Measurements from ENCODE around the gene GNL3.
"Not testable (repeated sequence)": the region's sequence is repeated elsewhere in the genome, so short reads cannot be mapped to it uniquely, and the experiment has no call there.

Gene GNL3

DNA sequence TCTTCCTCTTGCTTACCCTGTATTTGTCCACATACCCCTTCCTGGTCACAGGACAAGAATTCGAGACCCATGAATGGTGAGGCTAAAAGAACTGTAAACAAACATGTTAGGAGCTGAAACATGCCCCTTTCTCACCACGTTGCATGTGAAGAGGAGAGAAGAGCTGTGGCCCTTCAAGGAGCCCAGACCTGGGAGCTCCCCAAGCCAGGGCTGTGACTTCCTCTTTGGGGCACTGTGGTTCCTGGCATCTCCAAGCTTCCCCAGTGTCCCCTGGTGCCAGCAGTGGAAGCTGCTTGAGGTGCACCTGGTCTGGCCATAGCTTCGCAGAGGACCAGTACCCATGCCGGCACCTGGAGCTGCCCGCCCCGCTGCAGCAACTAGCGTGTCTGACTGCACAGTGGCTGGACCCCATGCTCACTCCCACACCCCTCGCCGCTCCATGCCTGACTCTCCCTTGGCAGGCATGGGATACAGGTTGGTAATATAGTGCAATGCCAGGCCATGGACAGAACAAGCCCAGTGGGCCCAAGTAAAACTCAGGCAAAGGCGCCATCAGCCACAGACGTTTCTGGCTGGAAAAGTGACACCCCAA, 30.0 kb downstream of the GNL3 start:
- FAIRE-seq (no peak), DNase-seq (ENCODE audit: insufficient read length, low spot score) (no peak)

GRCh38 chr3:52719618-52720017, 33.8 kb downstream of the GNL3 start:
- DNase-seq (ENCODE audit: insufficient read length, low spot score) (no peak), FAIRE-seq (no peak)

GRCh38 chr3:52721002-52721729, 35.3 kb downstream of the GNL3 start:
- no peak for DNase-seq (ENCODE audit: insufficient read length, low spot score)
- no peak for FAIRE-seq

- no peak for DNase-seq (ENCODE audit: insufficient read length, low spot score)
- FAIRE-seq, result no peak
Observed at GRCh38 chr3:52721730-52722008, 35.8 kb downstream of the GNL3 start.

GRCh38 chr3:52722491-52722890, 36.7 kb downstream of the GNL3 start:
- no peak for DNase-seq (ENCODE audit: insufficient read length, low spot score)
- no peak for FAIRE-seq

DNA sequence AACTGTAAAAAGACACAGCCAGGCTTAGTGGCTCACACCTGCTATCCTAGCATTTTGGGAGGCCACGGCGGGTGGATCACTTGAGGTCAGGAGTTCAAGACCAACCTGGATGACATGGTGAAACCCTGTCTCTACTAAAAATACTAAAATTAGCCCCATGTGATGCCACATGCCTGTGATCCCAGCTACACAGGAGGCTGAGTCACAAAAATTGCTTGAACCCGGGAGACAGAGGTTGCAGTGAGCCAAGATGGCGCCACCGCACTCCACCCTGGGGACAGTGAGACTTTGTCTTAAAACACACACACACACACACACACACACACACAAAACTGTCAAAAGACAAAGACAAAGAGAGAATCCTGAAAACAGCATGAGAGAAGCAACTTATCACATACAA, 38.1 kb downstream of the GNL3 start:
- no peak for FAIRE-seq
- DNase-seq (ENCODE audit: insufficient read length, low spot score), result no peak

GRCh38 chr3:52724511-52724910, 38.7 kb downstream of the GNL3 start:
- no peak for FAIRE-seq
- DNase-seq (ENCODE audit: insufficient read length, low spot score), result no peak

DNA sequence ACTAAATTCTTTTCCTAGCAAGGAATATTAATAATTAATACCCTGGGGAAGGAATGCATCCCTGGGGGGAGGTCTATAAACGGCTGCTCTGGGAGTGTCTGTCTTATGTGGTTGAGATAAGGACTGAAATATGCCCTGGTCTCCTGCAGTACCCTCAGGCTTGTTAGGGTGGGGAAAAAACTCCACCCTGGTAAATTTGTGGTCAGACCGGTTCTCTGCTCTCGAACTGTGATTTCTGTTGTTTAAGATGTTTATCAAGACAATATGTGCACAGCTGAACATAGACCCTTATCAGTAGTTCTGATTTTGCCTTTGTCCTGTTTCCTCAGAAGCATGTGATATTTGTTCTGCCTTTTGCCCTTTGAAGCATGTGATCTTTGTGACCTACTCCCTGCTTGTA, 42.9 kb downstream of the GNL3 start:
- not testable (repeated sequence) for DNase-seq (ENCODE audit: insufficient read length, low spot score); FAIRE-seq

- FAIRE-seq (no peak), DNase-seq (ENCODE audit: insufficient read length, low spot score) (no peak)
Observed at GRCh38 chr3:52730681-52731080, 44.8 kb downstream of the GNL3 start.

- FAIRE-seq, result no peak
- no peak for DNase-seq (ENCODE audit: insufficient read length, low spot score)
Observed at GRCh38 chr3:52731590-52731989, 45.8 kb downstream of the GNL3 start.

- FAIRE-seq (no peak), DNase-seq (ENCODE audit: insufficient read length, low spot score) (no peak)
Observed at GRCh38 chr3:52733256-52733891, 47.5 kb downstream of the GNL3 start.

DNA sequence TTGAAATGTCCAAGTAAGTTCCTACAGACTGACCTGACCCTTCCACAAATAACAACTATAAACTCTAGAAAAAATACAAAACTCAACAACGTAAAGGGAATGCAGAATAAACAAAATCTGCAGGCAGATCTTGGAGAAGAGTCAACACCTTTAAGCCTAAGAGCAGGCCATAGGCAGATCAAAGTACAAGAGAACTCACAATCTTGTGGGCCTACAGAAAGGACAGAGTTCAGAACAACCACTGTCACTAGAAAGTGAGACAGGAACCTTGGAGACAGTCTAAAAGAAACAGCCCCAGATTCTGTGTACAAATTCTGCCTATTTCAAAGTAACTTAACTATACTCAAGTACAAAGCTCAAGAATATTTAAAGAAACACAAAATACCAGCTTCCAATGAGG, 53.9 kb downstream of the GNL3 start:
- no peak for FAIRE-seq

GRCh38 chr3:52742418-52743041, 56.7 kb downstream of the GNL3 start:
- peak; percentile 37 for DNase-seq (ENCODE audit: insufficient read length, low spot score)
- FAIRE-seq, result no peak

More for the DNA sequence above, 53.9 kb downstream of the GNL3 start:
- no peak for DNase-seq (ENCODE audit: insufficient read length, low spot score)

DNA sequence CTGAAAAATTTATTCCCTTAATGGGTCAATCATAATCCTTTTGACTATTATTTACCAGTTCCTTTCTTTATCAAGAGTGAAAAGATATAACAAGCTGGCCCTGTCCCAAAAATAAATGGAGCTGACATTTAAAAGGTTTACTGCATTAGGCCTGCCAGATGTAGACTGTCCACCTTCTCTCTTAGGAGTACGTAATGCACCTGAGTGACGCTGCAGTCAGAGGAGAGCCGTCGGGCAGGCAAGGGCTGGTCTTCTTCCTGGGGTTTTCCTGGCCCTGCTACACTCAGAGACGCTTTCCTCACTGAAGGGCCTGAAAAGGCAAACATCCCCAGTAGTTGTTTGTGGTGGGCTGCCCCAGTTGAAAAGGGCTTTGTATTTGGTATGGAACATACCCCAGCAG, 57.3 kb downstream of the GNL3 start:
- no peak for FAIRE-seq
- DNase-seq (ENCODE audit: insufficient read length, low spot score), result no peak

DNA sequence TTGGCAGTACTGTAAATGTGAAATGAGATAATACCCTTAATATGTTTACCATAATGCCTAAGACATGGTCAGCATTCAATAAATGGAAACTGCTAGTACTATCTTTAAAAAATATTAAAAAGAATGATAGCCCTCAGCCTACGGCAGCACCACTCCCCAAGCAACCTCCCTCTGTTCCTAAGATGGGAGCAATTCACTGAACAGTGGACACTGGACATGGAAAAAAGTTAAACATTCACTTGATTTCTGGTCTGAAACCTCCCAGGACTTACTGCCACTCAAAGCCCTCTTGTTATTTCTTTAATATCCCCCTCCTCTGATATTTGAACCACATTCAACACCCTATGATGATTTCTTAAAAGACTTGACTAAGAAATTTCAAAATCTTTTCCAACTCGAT, 57.9 kb downstream of the GNL3 start:
- FAIRE-seq, result no peak

More for the DNA sequence above, 57.9 kb downstream of the GNL3 start:
- DNase-seq (ENCODE audit: insufficient read length, low spot score), result no peak

Measured in HTR-8/SVneo (cell line).